ENCODE data around the gene IRF9.

The IRF9 gene

DNA sequence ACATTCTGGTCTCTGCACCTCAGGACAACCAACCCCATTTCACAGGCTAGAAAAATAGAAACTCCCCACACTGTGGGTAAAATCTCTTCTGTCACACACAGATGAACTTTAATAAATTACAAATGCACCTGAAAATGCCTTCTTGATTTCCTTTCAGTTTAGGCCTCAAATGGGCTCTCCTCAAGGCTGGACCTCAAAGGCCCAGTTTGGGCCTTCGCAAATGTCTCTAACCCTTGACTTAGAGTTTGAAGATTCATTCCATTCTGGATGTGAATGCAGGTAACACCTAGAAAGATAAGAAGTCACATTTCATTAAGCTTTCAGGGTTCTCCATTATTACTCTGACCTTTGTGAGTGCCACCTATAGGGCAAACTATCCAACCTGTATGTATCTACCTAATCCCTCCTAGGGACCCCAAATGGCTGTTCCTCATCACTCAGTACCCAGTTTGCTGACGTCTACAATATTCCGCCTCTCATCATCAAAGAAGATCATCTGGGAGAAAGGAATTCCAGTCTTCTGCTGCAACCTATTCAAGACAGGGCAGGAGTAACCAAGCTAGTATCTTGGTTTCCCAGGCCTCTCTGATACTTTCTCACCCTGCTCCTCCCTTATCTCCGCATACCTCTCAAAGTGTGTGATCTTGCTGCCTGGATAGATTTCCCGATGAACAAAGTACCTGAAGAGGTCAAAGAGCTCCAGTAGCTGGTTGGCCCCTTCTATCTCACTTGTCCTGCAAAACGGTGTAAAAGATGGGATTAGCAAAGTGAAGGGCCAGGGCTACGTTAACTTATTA, 53.0 kb downstream of the IRF9 start:
- no peak overlapping the region for H3K4me3 ChIP-seq (ENCODE audit: low read depth, low read length)
- TF ChIP-seq, protein P1, sequence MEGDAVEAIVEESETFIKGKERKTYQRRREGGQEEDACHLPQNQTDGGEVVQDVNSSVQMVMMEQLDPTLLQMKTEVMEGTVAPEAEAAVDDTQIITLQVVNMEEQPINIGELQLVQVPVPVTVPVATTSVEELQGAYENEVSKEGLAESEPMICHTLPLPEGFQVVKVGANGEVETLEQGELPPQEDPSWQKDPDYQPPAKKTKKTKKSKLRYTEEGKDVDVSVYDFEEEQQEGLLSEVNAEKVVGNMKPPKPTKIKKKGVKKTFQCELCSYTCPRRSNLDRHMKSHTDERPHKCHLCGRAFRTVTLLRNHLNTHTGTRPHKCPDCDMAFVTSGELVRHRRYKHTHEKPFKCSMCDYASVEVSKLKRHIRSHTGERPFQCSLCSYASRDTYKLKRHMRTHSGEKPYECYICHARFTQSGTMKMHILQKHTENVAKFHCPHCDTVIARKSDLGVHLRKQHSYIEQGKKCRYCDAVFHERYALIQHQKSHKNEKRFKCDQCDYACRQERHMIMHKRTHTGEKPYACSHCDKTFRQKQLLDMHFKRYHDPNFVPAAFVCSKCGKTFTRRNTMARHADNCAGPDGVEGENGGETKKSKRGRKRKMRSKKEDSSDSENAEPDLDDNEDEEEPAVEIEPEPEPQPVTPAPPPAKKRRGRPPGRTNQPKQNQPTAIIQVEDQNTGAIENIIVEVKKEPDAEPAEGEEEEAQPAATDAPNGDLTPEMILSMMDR (IDR thresholded peaks at IDR 0.05; ENCODE audit: borderline replicate concordance, insufficient read depth, low read depth, low read length), result no peak

- TF ChIP-seq, protein P1 (IDR thresholded peaks at IDR 0.05; ENCODE audit: borderline replicate concordance, insufficient read depth, low read depth, low read length), result peak; percentile 87
Observed at GRCh38 chr14:24215495-24216344, 54.7 kb downstream of the IRF9 start, which contains the start of gene MDP1. Gene MDP1 (minus strand): TSS chr14:24216066. CDS start chr14:24215955, 111 bp downstream.

More at GRCh38 chr14:24215495-24216344, 54.7 kb downstream of the IRF9 start, which contains the start of gene MDP1:
- H3K4me3 ChIP-seq (ENCODE audit: low read depth, low read length), result peak within 1 kb of the TSS; percentile 49
